Measurements from ENCODE around the gene PRKAG2.

The PRKAG2 gene

GRCh38 chr7:151603951-151604350 lies 273.0 kb downstream of the PRKAG2 start:
- no peak for DNase-seq (ENCODE audit: low read depth in 2 of 2)
- H3K4me3 ChIP-seq (replicated peaks in 1 of 2; ENCODE audit: low read depth in 2 of 2, low read length in 2 of 2): no peak overlapping the region
- TF ChIP-seq CTCF (IDR thresholded peaks at IDR 0.05; ENCODE audit: low read depth, low read length): no peak

GRCh38 chr7:151601521-151602305 lies 275.2 kb downstream of the PRKAG2 start:
- no peak for TF ChIP-seq CTCF (IDR thresholded peaks at IDR 0.05; ENCODE audit: low read depth, low read length)
- no peak overlapping the region for H3K4me3 ChIP-seq (replicated peaks in 1 of 2; ENCODE audit: low read depth in 2 of 2, low read length in 2 of 2)
- DNase-seq (ENCODE audit: low read depth in 2 of 2): no peak

- no peak for TF ChIP-seq CTCF (IDR thresholded peaks at IDR 0.05; ENCODE audit: low read depth, low read length)
- DNase-seq (ENCODE audit: low read depth in 2 of 2): no peak
- no peak overlapping the region for H3K4me3 ChIP-seq (replicated peaks in 1 of 2; ENCODE audit: low read depth in 2 of 2, low read length in 2 of 2)
These were observed 276.6 kb downstream of the PRKAG2 start for GRCh38 chr7:151600331-151600730.

GRCh38 chr7:151599401-151600227 lies 277.3 kb downstream of the PRKAG2 start:
- TF ChIP-seq CTCF (IDR thresholded peaks at IDR 0.05; ENCODE audit: low read depth, low read length): peak; percentile 1
- DNase-seq (ENCODE audit: low read depth in 2 of 2): peak; percentile 94
- H3K4me3 ChIP-seq (replicated peaks in 1 of 2; ENCODE audit: low read depth in 2 of 2, low read length in 2 of 2): no peak overlapping the region

GRCh38 chr7:151597541-151598444 lies 279.1 kb downstream of the PRKAG2 start:
- DNase-seq (ENCODE audit: low read depth in 2 of 2): peak; percentile 70 to 93
- no peak for TF ChIP-seq CTCF (IDR thresholded peaks at IDR 0.05; ENCODE audit: low read depth, low read length)
- no peak overlapping the region for H3K4me3 ChIP-seq (replicated peaks in 1 of 2; ENCODE audit: low read depth in 2 of 2, low read length in 2 of 2)

- no peak overlapping the region for H3K4me3 ChIP-seq (replicated peaks in 1 of 2; ENCODE audit: low read depth in 2 of 2, low read length in 2 of 2)
- no peak for TF ChIP-seq CTCF (IDR thresholded peaks at IDR 0.05; ENCODE audit: low read depth, low read length)
- no peak for DNase-seq (ENCODE audit: low read depth in 2 of 2)
These were observed 281.1 kb downstream of the PRKAG2 start for GRCh38 chr7:151595702-151596350.
